SH-SY5Y (cell line): ENCODE measurements around the gene CCL4.

Experiments
- GATA2 ChIP-seq: IDR thresholded peaks from 2 replicates; pipeline ENCODE4 v1.6.1; 2011; ENCODE audit warnings: mild to moderate bottlenecking, low read depth, low read length
- GATA3 ChIP-seq: IDR thresholded peaks from 2 replicates; pipeline ENCODE4 v1.6.1; 2011; ENCODE audit warnings: low read depth, mild to moderate bottlenecking, low read length, moderate library complexity

CCL4 gene

GRCh38 chr17:36133602-36134236 is 30.1 kb downstream of the CCL4 start:
- no peak for TF ChIP-seq GATA3
- no peak for TF ChIP-seq GATA2

GRCh38 chr17:36135465-36135864 is 31.8 kb downstream of the CCL4 start:
- TF ChIP-seq GATA3, result no peak
- no peak for TF ChIP-seq GATA2

GRCh38 chr17:36136036-36136435 is 32.4 kb downstream of the CCL4 start:
- TF ChIP-seq GATA3, result no peak
- TF ChIP-seq GATA2, result no peak

- TF ChIP-seq GATA3, result no peak
- TF ChIP-seq GATA2, result no peak
These were observed 32.8 kb downstream of the CCL4 start for GRCh38 chr17:36136439-36136838.

GRCh38 chr17:36142235-36142634 is 38.6 kb downstream of the CCL4 start:
- TF ChIP-seq GATA2, result no peak
- no peak for TF ChIP-seq GATA3

GRCh38 chr17:36142806-36143205 is 39.2 kb downstream of the CCL4 start:
- TF ChIP-seq GATA3 (no peak), GATA2 (no peak)

GRCh38 chr17:36144014-36144413 is 40.4 kb downstream of the CCL4 start:
- no peak for TF ChIP-seq GATA2
- no peak for TF ChIP-seq GATA3

GRCh38 chr17:36144981-36145729 is 41.5 kb downstream of the CCL4 start:
- TF ChIP-seq GATA3 (no peak), GATA2 (no peak)

- no peak for TF ChIP-seq GATA3
- no peak for TF ChIP-seq GATA2
These were observed 44.0 kb downstream of the CCL4 start for GRCh38 chr17:36147601-36148000.

GRCh38 chr17:36148559-36149295 is 45.1 kb downstream of the CCL4 start:
- no peak for TF ChIP-seq GATA3

GRCh38 chr17:36149296-36149820 is 45.7 kb downstream of the CCL4 start:
- TF ChIP-seq GATA3, result no peak
- no peak for TF ChIP-seq GATA2

GRCh38 chr17:36151891-36152638 is 48.4 kb downstream of the CCL4 start:
- no peak for TF ChIP-seq GATA2
- no peak for TF ChIP-seq GATA3

GRCh38 chr17:36152639-36153120 is 49.1 kb downstream of the CCL4 start:
- TF ChIP-seq GATA2 (no peak), GATA3 (no peak)

- no peak for TF ChIP-seq GATA3
- TF ChIP-seq GATA2, result no peak
These were observed 50.4 kb downstream of the CCL4 start for GRCh38 chr17:36153895-36154610.
